Measurements from ENCODE around the gene WDR6.
"Not testable (repeated sequence)": the region's sequence is repeated elsewhere in the genome, so short reads cannot be mapped to it uniquely, and the experiment has no call there.

WDR6 gene

DNA sequence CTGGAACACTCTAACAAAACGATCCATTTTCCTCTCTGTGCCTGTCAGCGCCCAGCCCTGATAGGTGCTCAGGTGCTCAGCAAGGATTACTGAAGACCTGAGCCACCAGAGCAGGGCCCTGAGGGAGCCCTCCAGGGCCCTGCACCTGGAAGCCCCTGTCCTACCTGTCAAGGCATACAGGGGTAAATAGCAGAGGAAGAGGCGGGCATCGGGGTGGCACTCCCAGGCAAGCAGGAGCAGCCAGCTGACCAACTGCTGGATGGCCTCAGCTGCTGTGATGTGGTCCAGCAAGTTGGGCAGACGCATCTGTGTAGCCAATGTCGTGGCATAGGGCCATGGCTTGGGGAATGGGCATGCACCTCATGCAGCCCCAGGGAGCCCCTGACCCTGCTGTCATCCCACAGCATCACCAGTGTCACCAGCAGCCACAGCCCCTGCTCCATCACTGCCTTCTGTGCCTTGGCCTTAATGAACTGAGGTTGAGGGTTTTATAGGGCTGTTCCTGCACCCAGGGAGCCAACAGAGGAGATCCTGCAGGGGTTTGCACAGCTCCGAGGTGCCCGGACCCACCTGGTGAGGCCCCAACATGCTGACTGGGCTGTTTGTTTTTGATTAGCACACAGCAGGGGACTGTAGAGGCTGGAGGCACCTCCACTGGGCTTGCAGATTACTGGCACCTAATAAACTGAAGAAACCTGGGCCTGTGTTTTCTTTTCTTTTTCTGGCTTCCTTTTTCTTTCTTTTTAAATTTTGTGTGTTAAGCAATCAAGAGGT, 7.9 kb upstream of the WDR6 start:
- ATAC-seq (replicated peaks) (no peak), DNase-seq (no peak)
- Mint-ChIP-seq H3K27ac (peak overlapping the region in 1 of 2 donors; percentile 65), H3K36me3 (ENCODE audit: insufficient read depth) (peaks cover 33% of the 10 kb centered on the region), H3K4me3 (no peak overlapping the region), H3K9me3 (no peaks in the 10 kb centered on the region), H3K4me1 (ENCODE audit: low read depth in 2 of 2) (peaks cover 9 to 14% of the 10 kb centered on the region in 2 donors), H3K27me3 (no peaks in the 10 kb centered on the region)

DNA sequence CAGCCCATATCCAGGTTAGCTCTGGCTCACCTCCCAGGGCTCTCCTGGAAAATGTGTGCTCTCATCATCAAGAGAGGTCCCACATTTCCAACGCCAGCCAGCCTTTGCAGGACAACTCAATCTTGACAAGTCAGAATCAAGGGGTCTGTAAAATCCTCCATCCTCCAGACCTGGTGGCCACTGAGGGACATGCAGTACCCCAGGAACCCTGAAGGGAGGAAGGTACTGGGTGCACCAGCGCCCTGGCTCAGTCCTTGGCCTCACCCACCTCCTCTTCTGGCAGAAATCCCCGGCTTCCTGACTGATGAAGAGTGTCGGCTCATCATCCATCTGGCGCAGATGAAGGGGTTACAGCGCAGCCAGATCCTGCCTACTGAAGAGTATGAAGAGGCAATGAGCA, 6.0 kb upstream of the WDR6 start:
- H3K36me3 Mint-ChIP-seq (ENCODE audit: insufficient read depth), result peaks cover 18% of the 10 kb centered on the region
- no peak overlapping the region for H3K4me3 Mint-ChIP-seq
- ATAC-seq (replicated peaks), result no peak
- peaks cover 6 to 10% of the 10 kb centered on the region in 2 donors for H3K4me1 Mint-ChIP-seq (ENCODE audit: low read depth in 2 of 2)
- H3K9me3 Mint-ChIP-seq, result no peaks in the 10 kb centered on the region
- DNase-seq, result no peak
- peak overlapping the region; percentile 52 to 68 for H3K27ac Mint-ChIP-seq
- H3K27me3 Mint-ChIP-seq, result no peaks in the 10 kb centered on the region

DNA sequence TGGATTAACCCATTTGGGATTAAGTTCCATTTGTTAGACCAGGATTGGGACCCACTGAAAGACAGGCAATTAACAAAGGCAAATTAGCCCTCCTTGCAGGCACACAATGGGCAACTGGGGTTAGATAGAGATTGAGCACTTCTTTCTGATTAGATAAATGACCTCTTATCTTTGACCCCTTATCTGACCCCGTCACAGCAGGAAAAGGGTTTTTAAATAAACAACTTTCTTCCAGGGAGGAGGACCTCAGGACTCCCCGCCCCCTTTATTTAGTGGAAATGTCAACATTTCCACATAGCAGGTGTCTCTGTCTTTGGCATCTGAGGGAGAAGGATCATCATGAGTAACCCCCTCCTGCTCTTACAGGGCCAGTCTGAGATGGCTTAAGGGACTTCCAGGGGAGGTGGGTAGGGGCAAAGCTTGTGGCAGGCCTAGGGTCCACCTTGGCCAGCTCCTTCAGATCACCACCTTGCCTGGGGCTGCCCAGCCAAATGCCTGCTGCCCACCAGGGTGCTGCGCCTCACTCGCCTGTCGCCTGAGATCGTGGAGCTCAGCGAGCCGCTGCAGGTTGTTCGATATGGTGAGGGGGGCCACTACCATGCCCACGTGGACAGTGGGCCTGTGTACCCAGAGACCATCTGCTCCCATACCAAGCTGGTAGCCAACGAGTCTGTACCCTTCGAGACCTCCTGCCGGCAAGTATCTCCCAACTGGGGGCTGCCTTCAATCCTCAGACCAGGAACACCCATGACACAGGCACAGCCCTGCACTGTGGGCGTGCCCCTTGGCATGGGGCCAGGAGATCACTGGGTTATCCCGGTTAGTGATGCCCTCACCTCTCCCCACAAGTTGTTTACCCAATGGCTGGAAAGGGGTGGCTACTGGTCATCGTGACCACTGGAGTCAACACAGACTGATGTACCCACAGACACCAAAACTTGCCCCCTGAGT, 2.6 kb upstream of the WDR6 start:
- Mint-ChIP-seq H3K4me3 (no peak overlapping the region), H3K4me1 (ENCODE audit: low read depth in 2 of 2) (peaks cover 20 to 32% of the 10 kb centered on the region in 2 donors), H3K9me3 (no peaks in the 10 kb centered on the region), H3K36me3 (ENCODE audit: insufficient read depth) (peaks cover 34% of the 10 kb centered on the region), H3K27ac (no peak overlapping the region), H3K27me3 (no peaks in the 10 kb centered on the region)
- DNase-seq, result no peak
- no peak for ATAC-seq (replicated peaks)

DNA sequence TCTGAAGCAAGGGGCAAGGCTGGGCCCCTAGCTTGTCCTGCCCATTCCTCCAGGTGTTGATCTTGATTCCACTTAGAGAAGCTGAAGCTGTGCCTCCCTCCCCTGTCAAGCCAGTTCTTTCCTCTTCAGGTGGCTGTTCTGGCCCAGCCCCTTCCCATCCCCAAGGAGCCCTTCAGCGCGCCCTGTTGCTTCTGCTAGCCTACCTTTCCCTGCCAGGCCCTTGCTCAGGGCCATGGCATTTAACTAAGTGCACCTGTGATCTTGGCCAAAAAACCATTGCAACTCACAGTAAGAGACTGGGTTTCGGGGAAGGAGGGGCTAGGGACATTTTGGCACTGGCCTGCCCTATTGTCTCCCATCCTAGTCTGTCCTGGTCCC, 1.9 kb upstream of the WDR6 start:
- DNase-seq (no peak), ATAC-seq (replicated peaks) (no peak)
- Mint-ChIP-seq H3K4me1 (ENCODE audit: low read depth in 2 of 2) (peaks cover 20 to 29% of the 10 kb centered on the region in 2 donors), H3K27ac (no peak overlapping the region), H3K4me3 (no peak overlapping the region), H3K27me3 (no peaks in the 10 kb centered on the region), H3K9me3 (no peaks in the 10 kb centered on the region), H3K36me3 (ENCODE audit: insufficient read depth) (peaks cover 37% of the 10 kb centered on the region)

DNA sequence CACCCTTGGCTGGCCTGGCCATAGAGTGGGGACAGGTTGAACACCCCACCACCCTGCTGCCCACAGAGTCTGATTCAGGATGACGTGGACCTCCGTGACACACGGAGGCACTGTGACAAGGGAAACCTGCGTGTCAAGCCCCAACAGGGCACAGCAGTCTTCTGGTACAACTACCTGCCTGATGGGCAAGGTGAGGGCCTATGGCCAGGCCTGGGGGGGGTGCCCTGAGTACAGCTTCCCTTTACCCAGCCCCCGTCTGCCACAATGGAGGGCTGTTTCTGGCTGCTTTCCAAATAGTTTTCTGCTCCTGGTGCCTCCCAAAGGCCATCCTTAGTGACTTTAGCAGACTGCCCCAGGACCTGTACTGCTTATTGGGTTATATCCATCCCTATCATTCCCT, 1.2 kb upstream of the WDR6 start:
- Mint-ChIP-seq H3K36me3 (ENCODE audit: insufficient read depth) (peaks cover 36% of the 10 kb centered on the region), H3K27ac (peak overlapping the region in 1 of 2 donors; percentile 97), H3K27me3 (no peaks in the 10 kb centered on the region), H3K4me3 (peak overlapping the region in 1 of 2 donors; percentile 98), H3K4me1 (ENCODE audit: low read depth in 2 of 2) (peaks cover 20 to 29% of the 10 kb centered on the region in 2 donors), H3K9me3 (no peaks in the 10 kb centered on the region)
- no peak for ATAC-seq (replicated peaks)
- DNase-seq, result no peak

DNA sequence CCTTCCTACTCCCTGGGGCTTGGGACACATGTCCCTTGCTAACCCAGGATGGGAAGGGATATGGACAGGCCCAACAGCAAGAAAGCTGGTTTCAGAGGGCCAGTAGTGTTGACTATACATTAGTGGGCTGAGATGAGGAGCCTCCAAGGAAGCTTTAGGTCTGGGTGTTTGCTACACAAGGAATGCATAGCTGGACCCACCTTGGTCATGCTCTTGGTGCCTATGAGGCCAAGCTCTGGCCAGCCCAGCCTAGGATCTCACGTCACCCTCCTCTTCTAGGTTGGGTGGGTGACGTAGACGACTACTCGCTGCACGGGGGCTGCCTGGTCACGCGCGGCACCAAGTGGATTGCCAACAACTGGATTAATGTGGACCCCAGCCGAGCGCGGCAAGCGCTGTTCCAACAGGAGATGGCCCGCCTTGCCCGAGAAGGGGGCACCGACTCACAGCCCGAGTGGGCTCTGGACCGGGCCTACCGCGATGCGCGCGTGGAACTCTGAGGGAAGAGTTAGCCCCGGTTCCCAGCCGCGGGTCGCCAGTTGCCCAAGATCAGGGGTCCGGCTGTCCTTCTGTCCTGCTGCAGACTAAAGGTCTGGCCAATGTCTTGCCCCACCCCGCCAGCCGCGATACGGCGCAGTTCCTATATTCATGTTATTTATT, 653 bp upstream of the WDR6 start:
- H3K4me3 Mint-ChIP-seq, result peak overlapping the region; percentile 98 to 99
- ATAC-seq (replicated peaks) (no peak), DNase-seq (no peak)
- no peaks in the 10 kb centered on the region for H3K9me3 Mint-ChIP-seq
- H3K36me3 Mint-ChIP-seq (ENCODE audit: insufficient read depth), result peaks cover 39% of the 10 kb centered on the region
- H3K27me3 Mint-ChIP-seq, result no peaks in the 10 kb centered on the region
- peak overlapping the region; percentile 97 to 98 for H3K27ac Mint-ChIP-seq
- peaks cover 21 to 31% of the 10 kb centered on the region in 2 donors for H3K4me1 Mint-ChIP-seq (ENCODE audit: low read depth in 2 of 2)

DNA sequence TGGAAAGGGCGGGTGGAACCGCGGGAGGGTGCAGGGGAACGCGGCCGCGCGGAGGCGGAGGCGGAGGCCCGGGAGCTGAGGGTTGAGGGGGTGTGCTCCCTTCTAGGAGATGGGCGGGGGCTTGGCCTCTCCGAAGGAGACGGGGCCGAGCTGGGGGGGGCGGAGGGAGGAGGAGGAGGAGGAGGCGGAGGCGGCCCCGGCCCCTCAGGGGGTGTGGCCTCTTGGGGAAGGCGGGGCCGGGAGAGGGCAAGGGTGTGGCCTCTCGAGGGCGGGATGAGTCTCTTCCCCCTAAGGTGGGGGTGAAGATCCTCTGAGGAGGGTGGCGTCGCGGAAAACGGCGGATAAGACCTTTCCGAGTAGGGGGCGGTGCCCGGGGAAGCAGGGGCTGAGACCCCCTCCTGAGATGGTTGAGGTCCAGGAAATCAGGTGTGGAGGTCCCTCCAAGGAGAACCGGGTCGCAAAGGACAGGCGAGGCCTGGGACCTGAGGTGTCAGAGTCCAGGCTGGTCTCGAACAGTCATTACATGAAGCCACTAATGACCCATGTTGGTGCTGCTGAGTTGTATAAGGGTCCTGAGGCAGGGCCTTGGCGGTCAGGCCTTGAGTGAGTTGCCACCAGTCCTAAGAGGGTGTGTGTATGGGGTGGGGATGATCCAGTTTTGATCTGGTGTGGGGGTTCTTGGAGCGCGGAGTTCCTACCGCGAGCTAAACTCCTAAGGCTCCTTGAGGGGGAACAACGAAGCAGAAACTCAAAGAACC, 759 bp downstream of the WDR6 start:
- H3K27ac Mint-ChIP-seq, result peak overlapping the region; percentile 97 to 98
- H3K9me3 Mint-ChIP-seq, result no peaks in the 10 kb centered on the region
- DNase-seq, result peak; percentile 73 to 80 (median 77)
- peaks cover 42% of the 10 kb centered on the region for H3K36me3 Mint-ChIP-seq (ENCODE audit: insufficient read depth)
- no peaks in the 10 kb centered on the region for H3K27me3 Mint-ChIP-seq
- H3K4me1 Mint-ChIP-seq (ENCODE audit: low read depth in 2 of 2), result peaks cover 21 to 33% of the 10 kb centered on the region in 2 donors
- peak; percentile 47 for ATAC-seq (replicated peaks)
- peak overlapping the region; percentile 98 to 99 for H3K4me3 Mint-ChIP-seq

DNA sequence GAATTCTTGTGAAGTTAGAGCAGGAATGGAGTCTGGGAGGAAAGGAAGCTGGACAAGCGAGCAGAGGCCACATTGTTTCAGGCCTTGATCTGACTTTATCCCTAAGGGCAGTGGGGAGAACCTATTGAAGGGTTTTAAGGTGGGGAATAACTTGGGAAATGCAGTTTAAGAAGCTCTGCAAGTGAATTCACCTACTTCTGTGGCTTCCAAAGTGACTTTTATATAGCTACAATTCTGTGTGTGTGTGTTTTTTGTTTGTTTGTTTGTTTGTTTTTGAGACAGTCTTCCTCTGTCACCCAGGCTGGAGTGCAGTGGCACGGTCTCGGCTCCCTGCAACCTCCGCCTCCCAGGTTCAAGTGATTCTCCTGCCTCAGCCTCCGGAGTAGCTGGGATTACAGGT, 1.4 kb downstream of the WDR6 start:
- H3K27me3 Mint-ChIP-seq; H3K9me3 Mint-ChIP-seq; DNase-seq; ATAC-seq (replicated peaks): not testable (repeated sequence)
- Mint-ChIP-seq H3K4me1 (ENCODE audit: low read depth in 2 of 2) (peaks cover 28 to 33% of the 10 kb centered on the region in 2 donors), H3K36me3 (ENCODE audit: insufficient read depth) (peaks cover 46% of the 10 kb centered on the region), H3K4me3 (peak overlapping the region; percentile 98 to 99), H3K27ac (peak overlapping the region in 1 of 2 donors; percentile 98)

DNA sequence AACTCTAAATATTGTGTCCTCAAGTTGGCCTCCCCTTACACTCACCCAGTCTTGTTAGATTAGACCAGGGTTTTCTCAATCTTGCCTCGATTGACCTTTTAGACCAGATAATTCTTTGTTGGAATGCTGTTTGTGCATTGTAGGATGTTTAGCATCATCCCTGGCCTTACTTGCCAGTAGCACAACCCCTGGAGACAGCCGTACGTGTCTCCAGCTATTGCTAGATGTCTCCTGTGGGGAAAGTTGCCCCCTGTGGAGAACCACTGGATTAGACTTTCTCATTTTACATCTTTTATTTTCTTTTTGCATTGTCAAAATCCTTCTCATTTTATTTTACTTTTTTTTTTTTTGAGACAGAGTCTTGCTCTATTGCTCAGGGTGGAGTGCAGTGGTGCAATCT, 2.2 kb downstream of the WDR6 start:
- Mint-ChIP-seq H3K4me1 (ENCODE audit: low read depth in 2 of 2) (peaks cover 33% of the 10 kb centered on the region in 2 donors), H3K27me3 (no peaks in the 10 kb centered on the region), H3K36me3 (ENCODE audit: insufficient read depth) (peaks cover 52% of the 10 kb centered on the region), H3K4me3 (peak overlapping the region in 1 of 2 donors; percentile 55), H3K9me3 (no peaks in the 10 kb centered on the region), H3K27ac (peak overlapping the region in 1 of 2 donors; percentile 98)
- no peak for ATAC-seq (replicated peaks)
- no peak for DNase-seq

DNA sequence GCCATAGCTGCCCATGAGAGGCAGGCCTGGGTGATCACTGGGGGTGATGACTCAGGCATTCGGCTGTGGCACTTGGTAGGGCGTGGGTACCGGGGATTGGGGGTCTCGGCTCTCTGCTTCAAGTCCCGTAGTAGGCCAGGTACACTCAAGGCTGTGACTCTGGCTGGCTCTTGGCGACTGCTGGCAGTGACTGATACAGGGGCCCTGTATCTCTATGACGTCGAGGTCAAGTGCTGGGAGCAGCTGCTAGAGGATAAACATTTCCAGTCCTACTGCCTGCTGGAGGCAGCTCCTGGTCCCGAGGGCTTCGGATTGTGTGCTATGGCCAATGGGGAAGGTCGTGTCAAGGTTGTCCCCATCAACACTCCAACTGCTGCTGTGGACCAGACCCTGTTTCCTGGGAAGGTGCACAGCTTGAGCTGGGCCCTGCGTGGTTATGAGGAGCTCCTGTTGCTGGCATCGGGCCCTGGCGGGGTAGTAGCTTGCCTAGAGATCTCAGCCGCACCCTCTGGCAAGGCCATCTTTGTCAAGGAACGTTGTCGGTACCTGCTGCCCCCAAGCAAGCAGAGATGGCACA, 5.3 kb downstream of the WDR6 start:
- no peak for DNase-seq
- peaks cover 26 to 40% of the 10 kb centered on the region in 2 donors for H3K4me1 Mint-ChIP-seq (ENCODE audit: low read depth in 2 of 2)
- no peak overlapping the region for H3K4me3 Mint-ChIP-seq
- ATAC-seq (replicated peaks), result no peak
- peaks cover 55% of the 10 kb centered on the region for H3K36me3 Mint-ChIP-seq (ENCODE audit: insufficient read depth)
- no peaks in the 10 kb centered on the region for H3K27me3 Mint-ChIP-seq
- H3K27ac Mint-ChIP-seq, result no peak overlapping the region
- no peaks in the 10 kb centered on the region for H3K9me3 Mint-ChIP-seq

DNA sequence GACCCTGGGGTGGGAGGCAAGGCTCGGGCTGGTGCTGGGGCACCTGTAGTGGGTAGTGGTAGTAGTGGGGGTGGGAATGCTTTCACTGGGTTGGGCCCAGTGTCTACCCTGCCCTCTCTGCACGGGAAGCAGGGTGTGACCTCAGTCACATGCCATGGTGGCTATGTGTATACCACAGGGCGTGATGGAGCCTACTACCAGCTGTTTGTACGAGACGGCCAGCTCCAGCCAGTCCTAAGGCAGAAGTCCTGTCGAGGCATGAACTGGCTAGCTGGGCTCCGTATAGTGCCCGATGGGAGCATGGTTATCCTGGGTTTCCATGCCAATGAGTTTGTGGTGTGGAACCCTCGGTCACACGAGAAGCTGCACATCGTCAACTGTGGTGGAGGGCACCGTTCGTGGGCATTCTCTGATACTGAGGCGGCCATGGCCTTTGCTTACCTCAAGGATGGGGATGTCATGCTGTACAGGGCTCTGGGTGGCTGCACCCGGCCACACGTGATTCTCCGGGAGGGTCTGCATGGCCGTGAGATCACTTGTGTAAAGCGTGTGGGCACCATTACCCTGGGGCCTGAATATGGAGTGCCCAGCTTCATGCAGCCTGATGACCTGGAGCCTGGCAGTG, 6.0 kb downstream of the WDR6 start:
- Mint-ChIP-seq H3K27ac (no peak overlapping the region), H3K4me3 (no peak overlapping the region), H3K36me3 (ENCODE audit: insufficient read depth) (peaks cover 48% of the 10 kb centered on the region), H3K27me3 (no peaks in the 10 kb centered on the region), H3K9me3 (no peaks in the 10 kb centered on the region), H3K4me1 (ENCODE audit: low read depth in 2 of 2) (peaks cover 21 to 38% of the 10 kb centered on the region in 2 donors)
- ATAC-seq (replicated peaks) (no peak), DNase-seq (no peak)

All from effector memory CD8-positive, alpha-beta T cell (primary cell).